GM21515 (cell line): ENCODE data around the gene NUP43.
"Not testable (repeated sequence)": the region's sequence is repeated elsewhere in the genome, so short reads cannot be mapped to it uniquely, and the experiment has no call there.

Experiments
- ATAC-seq: cut with Tn5 transposase; IDR thresholded peaks from one replicate; pipeline ENCODE4 v1.9.1; 2021; ENCODE audit not compliant: unreplicated experiment

The NUP43 gene

DNA sequence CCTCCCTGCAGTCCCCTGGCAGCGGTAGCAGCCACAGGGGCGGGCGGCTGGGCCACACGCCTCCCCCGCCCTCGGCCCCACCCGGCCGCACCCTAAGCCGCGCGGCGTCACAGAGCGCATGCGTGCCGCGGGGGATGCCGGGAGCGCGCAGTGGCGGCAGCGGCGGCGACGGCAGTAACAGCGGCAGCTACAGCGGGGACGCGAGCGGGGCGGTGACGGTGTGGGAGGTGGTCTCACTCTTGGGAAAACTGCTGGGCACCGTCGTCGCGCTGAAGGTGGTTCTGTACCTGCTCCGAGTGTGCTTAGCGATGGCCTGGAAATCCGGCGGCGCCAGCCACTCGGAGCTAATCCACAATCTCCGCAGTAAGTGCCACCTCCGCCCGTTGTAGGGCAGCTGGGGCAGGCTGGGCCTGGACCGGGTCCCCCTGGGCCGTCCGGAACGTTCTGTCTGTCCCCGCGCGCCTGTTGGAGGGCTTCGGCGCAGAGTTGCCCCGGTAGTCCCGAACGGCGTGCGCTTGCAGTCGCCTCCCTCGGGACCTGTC lies 3.3 kb upstream of the NUP43 start, which contains the start of gene PCMT1:
Gene PCMT1 (plus strand): TSS at position 148 of the 542 bp plus-strand sequence. CDS start 161 bp downstream, at position 309.
- peak; percentile 86 for ATAC-seq

DNA sequence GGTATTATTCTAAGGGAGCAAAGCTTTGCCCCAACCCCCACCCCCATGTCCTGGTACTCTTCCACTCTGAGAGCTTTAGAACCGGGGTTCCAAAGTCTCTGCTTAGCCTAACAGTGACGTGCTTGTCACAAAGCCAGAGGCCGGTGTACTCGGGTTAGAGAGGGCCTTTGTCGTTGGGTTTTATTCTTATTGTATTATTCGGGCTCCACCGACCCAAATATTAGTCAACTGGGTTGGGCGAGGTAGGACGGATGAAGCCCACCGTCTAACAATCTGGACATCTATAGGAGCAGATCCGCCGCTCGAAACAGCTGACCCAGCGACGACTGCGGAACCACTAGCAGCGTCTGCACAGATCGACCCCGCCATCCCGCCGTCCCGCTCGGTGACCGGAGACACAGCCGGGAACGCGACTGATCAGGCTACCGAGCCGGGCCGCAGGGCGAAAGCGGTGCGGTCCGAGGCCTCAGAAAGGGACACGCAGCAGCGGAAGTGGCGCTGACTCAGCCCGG lies 2.8 kb upstream of the NUP43 start:
- ATAC-seq = not testable (repeated sequence)

DNA sequence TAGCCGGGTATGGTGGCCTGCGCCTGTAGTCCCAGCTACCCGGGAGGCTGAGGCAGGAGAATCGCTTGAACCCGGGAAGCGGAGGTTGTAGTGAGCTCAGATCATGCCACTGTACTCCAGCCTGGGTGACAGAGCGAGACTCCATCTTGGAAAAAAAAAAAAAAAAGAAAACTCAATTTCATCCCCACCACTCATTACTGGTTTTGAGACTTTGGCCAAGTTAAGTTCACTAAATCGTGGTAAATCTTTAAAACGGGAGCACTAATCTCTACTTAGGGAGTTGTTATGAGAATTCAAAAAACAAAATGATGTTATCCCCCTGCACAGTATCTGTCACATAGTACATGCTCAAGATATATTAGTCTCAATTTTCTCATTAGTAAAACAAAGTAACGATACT lies 1.1 kb downstream of the NUP43 start:
- ATAC-seq = not testable (repeated sequence)

DNA sequence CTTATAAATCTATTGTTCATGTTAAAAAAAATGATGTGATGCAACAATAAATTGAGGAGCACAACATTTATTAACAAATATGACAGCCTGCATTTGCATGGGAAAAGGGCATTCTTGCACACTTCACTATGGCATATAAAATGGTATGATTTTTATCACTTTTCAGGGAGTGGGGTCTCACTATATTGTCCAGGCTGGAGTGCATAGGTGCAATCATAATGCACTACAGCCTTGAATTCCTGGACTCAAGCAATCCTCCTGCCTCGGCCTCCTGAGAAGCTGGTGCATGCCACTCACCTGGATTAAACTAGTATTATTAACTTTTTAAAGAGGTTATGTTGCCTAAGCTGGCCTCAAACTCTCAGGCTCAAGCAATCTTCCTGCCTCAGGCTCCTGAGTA lies 11.4 kb downstream of the NUP43 start:
- no peak for ATAC-seq

DNA sequence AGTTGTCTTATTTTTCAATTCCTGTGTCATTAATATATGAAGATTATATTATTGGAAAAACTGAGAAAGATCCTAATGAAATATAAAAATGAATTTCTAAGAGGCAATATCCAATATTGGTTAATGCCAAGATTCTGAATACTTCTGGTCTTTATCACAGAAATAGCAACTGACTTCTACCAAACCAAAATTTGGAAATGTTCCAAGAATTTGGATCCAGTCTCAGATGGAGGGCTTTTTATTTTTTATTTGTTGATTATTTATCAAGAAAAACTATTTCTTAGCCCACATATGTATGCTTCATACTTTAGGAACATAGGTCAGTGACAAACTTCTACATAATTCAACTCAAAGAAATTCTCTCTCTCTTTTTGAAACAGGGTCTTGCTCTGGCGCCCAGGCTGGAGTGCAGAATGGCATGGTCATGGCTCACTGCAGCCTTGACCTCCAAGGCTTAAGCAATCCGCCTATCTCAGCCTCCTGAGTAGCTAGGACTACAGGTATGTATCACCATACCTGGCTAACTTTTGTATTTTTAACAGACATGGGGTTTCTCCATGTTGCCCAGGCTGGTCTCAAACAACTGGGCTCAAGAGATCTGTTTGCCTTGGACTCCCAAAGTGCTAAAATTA lies 13.1 kb downstream of the NUP43 start:
- no peak for ATAC-seq

DNA sequence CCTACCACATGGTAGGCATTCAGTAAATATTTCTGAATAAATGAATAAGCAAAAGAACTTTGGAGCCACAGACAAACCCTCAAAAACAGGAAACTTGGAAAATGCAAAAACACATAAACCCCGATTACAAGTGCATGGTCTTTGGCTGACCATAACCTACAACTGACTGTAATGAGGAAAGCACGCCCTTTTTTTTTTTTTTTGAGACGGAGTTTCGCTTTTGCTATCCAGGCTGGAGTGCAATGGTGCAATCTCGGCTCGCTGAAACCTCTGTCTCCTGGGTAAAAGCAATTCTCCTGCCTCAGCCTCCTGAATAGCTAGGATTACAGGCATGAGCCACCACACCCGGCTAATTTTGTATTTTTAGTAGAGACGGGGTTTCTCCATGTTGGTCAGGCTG lies 16.5 kb downstream of the NUP43 start:
- ATAC-seq = no peak

DNA sequence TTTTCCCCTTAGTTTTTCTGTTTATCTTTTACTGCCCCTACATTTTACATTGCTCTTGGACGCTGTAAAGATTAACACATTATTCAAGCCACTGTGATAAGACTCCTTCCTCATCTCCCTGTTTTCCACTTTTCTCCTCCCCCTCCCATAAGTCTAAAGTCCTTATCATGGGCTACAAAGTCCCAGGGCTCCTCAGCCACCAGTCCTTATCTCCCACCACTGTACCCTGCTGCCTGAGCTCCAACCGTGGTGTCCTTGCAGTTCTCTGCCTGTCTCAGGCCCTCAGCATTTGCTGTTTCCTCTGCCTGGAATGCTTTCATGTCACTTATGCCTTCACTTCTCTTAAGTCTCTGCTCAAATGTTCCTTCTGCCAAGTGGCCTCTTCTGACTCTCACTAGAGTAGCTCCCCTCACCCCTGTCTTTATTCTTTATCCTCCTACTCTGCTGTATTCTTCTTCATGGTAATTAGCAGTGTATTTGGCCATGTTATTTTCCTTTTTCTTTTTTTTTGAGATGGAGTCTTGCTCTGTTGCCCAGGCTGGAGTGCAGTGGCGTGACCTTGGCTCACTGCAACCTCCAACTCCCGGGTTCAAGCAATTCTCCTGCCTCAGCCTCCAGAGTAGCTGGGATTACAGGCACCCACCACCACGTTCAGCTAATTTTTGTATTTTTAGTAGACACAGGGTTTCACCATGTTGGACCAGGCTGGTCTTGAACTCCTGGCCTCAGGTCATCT lies 17.7 kb downstream of the NUP43 start:
- no peak for ATAC-seq

DNA sequence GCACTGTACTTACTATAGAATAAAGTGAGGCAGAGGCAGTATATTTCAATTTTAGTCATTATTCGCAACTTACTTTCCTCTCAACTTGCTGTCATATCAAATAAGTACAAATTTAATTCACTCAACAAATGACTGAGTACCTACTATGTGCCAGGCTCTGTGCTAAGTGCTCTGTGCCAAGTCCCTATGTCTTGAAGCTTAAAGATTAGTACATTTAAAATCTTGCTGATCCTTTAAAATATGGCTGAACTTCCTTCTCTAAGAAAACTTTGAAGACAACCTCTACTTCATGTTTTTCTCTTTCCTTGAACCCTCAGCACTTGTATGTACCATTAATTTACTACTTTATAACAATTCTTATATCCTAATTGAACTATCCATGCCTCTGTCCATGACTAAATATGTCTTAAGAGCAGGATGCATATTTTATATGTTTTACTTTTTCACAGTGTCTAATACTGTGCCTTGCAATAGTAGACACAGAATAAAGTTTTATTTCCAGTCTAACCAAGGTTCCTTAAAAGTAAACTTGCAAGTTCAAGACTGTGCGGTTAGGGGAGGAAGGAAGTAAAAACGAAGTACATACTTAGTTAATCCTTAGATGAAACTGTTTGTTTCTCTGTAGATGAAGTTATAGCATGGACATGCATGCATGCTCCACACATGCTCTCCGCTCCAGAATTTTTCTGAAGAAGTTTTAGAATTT lies 18.4 kb downstream of the NUP43 start:
- no peak for ATAC-seq

DNA sequence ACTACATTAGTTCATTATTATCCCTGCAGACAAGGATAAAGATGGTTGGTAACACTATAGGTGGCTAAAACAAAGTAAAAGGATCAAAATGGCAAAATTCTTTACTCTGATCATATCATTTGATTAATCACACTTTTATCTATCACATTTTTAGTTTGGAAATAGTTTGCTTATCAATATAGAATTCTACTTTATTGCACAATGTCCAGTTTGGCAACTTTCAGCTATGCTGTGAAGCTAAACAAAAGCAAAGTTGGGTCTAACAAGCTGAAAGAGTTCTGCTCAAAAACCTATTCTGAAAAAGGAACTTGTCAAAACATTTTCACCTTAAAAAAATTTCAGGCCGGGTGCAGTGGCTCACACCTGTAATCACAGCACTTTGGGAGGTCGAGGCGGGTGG lies 20.5 kb downstream of the NUP43 start:
- no peak for ATAC-seq

DNA sequence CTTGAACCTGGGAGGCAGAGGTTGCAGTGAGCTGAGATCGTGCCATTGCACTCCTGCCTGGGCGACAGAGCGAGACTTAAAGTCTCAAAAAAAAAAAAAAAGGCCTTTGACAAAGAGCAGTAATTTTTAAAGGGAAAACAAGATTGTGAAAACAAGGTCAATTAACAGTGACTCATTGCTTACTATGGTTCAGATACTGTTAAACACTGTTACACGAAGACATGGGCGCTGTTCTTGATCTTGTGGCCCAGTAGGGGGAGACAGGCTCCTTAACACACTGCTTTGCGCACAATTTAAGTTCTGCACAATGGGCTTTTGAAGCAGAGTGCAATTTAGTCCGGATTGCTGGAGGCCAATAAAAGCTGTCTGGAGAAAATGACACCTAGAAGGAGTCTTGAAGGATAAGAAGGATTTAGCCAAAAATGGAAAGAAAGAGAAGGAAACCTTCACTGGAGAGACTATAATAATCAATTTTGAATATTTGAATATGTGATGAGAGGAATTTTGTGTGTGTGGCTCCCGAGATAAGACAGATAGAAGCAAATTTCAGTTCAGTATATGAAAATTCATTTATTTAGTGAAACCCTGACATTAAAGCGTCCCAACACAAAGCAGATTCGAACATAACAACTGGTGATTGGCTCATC lies 22.4 kb downstream of the NUP43 start:
- no peak for ATAC-seq

DNA sequence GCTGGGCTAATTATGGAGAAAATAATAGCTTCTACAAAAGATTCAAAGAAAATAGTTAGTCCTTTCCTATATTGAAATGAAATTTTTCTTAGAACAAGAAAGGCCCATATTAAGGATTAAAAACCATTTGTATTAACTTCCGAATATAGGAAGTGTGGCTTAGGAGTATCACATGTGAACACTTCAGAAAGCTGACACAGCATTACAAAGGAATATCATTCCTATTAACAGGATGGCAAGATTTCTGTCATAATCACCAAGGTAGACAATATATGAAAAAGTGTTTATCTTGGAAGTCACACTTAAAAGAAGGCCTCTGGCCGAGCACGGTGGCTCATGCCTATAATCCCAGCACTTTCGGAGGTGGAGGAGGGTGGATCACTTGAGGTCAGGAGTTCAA lies 23.1 kb downstream of the NUP43 start:
- no peak for ATAC-seq

DNA sequence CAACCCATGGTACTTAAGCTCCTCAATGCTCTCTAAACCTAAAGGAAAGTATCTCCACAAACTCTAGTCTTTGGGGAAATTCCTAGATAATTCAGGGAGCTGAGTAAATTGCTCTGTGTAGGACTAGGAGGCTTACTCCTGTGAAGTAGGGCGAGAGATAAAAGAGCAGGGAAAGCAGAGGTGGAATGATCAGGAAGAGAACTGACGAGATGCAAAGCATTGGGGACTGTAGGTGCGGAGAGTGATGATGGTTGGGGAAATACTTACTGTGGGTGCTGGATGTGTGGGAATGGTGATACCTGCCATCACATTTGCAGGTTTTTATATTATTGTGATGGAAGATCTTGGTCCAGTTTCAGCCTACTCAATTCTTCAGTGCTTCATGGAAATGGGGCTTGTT lies 26.8 kb downstream of the NUP43 start:
- ATAC-seq = no peak

DNA sequence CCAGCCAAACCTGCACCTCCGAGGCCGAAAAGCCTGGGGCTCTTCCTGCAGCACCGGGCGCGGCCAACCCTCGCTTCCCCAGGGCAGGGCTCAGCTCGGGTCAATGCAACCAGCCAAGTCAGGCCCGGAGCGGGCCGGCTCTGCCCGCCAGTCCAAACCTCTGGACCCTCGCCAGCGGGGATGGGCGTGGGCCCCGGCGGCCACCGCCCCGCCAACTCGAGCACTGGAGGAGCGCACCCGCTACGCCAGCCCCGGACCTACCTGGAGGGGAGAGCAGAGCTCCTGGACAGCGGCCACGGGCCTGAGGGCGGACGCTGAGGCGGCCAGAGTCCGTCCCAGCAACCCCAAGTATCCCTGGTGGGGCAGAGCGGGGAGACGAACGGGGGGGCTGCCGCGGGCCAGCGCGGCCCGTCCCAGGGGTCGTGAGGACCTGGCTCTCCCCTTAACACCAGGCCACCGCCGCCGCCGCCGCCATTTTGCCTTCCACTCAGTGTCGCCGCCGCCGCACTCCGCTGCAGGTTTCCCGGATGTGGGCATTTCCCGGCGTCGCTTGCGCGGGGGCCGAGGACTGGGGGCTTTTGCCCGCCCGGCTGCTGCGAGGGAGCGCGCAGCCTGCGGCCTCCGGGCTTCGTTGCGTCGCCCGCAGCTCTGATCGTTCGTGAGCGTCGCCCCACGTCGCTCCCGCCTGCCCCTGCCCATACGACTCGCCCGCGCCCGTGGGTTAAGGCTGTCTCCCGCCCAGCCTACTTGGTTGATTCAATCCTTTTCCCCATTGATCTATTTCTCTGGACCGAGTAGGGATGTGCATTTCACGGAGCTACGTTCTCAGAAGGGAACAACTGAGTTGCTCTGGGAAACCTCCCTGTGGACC lies 28.5 kb downstream of the NUP43 start, which contains the start of gene LATS1:
Gene LATS1 (minus strand): TSS at position 514 of the 871 bp plus-strand sequence. CDS start 15,975 bp downstream, outside the sequence.
- peak; percentile 87 for ATAC-seq

DNA sequence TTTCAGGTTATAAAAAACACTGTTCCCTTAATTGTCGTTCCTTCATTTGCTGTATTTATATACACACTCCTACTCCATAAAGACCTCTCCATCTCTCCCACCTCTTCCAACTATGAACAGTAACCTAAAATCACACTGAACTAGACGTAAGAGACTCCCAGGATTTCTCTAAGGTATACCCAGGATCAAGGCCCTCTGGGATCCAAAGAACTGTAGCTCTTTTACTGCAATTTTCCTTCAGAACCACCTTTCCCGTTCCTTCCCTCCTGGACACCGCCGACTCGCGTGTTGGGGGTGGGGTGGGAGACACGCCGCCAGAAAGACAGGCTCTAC lies 29.1 kb downstream of the NUP43 start:
- no peak for ATAC-seq

DNA sequence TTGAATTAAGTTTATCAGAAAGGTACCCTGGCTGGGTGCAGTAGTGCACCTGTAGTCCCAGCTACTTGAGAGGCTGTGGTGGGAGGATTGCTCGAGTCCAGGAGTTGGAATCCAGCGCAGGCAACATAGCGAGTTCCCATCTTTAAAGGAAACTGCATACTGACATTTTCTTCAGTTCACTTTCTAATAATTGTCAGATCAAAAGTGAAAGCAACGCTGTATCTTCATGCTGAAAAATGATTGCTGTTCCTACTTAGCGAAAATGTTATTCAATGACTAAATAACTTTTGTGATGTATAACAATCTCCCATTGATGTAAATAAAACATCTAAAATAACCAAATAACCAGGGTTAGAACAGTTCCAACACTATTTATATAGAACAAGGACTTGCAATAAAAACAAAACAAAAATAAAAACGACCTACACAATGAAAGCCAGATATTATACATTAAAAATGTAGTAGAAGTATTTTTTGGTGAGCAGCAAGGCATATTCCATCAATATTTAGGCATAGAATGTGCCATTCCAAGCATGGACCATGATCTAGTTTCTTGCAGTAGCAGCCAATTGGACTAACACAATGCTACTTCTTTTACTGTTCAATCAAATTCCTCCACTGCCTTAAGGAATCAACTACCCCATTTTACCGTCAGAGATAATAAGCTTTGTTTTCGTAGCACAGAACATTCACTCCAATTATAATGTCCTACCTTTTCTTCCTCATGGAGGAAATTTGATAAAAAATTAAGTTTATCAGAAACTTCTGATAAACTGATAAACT lies 30.0 kb downstream of the NUP43 start:
- no peak for ATAC-seq

DNA sequence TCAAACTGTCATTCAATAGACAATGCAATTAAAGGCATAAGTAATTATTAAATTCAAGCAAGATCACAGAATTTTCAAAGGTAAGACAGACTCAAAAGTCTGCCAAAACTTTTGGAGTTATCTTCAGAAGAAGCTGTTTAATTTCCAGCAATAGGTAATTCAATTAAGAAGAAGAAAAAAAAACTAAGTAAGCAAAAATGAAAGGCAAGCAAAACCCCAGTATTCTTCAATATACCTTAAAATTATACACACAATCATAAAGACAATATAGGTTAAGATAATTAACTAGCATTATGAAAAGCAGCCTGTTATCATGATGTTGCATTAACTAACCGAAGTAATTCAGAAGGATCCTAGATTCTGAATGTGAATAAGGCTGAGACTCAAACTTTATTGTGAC lies 31.9 kb downstream of the NUP43 start:
- no peak for ATAC-seq

DNA sequence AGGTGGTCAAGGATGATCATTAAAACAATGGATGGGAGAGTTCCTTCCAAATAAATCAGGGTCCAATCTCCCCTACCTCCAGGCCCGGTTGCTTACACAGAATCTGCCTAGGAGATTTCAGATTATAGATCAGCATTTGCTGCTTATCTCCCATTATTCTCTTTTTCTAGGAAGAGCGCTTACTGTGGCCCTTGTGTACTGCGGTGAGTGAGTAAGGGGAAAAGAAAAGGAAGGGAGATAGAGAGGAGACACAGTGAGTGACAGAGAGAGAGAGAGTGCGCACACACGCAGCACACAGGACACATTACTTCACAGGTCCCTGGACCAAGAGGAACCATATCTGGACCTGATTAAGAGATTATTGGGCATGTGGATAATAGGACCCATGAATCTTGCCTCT lies 34.6 kb downstream of the NUP43 start:
- no peak for ATAC-seq

DNA sequence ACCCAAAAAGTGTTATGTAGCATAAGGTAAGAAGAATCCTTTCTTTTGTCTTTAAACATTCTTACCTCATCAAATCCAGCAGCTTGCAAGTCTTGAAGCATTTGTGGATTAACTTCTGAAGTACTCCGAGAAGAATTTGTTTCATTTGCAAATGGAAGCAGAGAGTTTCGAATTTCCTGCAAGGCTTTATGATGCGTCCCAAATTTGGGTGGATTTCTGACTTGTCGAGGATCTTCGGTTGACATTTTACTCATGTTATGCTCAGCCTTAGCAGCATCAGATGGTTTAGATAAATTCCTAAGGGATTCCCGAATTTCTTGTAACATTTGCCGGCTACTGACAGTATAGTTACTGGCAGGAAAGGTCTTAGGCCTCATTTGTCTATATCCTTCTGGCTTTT lies 44.6 kb downstream of the NUP43 start:
- no peak for ATAC-seq

DNA sequence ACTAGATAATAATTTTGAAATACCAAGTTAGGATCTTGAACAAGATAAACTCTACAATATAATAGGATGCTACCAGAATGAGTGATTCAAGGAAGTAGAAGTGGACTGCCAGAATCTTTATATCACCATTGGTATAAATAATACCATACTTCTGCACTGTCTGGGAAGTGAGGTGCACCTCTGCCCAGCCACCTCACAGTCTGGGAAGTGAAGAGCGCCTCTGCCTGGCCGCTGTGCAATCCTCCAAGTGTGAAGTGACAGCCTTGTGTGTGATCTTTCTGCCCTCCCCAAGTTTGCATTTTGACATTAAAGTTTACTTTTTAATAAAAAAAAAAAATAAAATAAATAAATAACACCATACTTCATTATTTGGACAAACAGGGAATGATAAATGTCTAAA lies 47.2 kb downstream of the NUP43 start:
- no peak for ATAC-seq
